ENCODE results near the gene YRDC. TPM values are rescaled to one million over a fixed set of nuclear protein-coding genes. Genes with fewer than 3 reads are reported as not detected.

The YRDC gene
- total RNA-seq, 1 donor from 2014 or later, result 22.1 TPM

DNA sequence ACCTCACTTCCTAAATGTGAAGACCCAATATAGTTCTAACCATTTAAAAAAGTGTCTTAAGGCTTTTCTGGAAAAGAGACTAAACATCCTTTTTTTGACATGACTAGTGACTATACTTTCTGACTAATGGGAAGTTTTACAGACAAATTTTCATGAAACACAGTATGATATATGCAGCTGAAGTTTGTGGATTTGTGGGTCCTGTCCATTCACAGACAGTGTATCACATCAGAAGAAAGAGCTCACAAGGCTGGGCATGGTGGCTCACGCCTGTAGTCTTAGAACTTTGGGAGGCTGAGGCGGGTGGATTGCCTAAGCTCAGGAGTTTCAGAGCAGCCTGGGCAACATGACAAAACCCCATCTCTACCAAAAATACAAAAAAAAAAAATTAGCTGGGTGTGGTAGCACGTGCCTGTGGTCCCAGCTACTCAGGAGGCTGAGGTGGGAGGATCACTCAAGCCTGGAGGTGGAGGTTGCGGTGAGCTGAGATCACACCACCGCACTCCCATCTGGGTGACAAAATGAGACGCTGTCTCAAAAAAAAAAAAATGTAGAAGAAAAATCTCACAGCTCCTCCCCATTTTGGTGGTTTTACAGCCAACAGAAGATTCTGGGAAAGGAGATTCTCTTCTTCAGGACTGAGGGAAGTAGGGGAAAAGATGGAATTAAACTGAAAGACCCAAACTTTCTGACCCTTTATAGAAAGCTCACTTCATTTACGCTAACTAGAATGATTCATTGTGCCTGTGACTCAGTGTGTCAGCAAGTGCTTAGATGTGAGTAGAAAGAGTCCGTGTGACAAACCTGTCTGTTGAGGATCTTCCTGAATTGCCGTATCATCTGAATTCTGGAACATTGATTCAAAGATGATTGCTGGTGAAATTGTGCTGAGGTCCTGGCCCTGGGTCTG lies 15.2 kb upstream of the YRDC start:
- DNase-seq (ENCODE audit: extremely low read depth, low read depth, low spot score), result no peak

DNA sequence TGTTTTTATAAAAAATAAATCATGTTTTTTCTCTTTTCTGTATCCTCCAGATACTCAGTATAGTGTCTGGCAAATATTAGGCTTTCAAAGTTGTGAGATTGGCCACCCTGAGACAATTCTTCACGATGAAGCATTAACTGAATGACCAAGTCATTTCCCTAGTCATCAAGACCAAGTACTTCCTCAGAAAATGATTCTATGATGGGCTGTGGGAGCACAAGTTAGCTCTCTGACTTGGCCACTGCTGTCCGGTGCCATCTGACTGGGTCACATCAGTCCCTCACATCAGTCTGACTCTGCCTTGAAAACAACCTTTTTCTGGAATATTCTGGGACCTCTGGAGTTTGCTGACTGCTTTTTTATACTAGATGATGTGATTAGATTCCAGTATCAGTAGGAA lies 13.5 kb upstream of the YRDC start:
- no peak for DNase-seq (ENCODE audit: extremely low read depth, low read depth, low spot score)

DNA sequence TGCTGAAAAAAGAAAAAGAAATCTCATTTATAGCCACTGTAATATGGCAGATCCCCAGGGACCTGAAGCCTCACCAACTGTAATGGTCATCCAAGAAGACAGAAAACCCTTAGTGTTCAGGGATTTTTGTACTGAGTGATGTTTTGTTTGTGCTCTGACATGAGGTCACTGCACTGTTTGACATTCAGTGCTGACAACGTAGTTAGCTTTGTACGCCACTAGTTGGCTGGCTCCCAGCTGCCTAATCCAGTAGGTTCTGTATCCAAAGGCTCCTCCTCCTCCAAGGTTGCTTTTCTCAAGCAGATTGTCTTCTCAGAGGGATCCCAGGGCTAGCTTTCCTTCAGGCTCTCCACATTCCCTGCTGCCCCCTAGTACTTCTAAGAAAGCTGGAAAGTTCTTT lies 9.5 kb upstream of the YRDC start:
- DNase-seq (ENCODE audit: extremely low read depth, low read depth, low spot score), result no peak

DNA sequence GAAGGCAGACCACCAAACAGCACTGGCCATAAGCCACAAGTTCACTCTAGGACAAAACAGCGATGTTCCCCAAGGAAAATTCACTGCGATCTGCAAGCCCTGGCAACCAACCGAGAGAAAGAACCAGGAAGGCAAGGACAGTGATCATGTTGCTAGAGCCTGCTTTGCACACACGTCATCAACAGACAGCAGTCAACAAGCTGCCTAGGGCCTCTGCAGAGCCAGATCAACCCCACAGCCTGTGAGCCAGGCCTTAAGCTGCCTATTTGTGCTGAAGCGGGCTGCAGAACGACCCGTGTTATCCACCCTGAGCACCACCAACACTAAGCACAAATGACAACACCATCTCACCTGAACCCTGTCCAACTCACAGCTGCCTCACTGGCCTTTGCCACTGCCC lies 6.2 kb upstream of the YRDC start:
- DNase-seq (ENCODE audit: extremely low read depth, low read depth, low spot score), result no peak

DNA sequence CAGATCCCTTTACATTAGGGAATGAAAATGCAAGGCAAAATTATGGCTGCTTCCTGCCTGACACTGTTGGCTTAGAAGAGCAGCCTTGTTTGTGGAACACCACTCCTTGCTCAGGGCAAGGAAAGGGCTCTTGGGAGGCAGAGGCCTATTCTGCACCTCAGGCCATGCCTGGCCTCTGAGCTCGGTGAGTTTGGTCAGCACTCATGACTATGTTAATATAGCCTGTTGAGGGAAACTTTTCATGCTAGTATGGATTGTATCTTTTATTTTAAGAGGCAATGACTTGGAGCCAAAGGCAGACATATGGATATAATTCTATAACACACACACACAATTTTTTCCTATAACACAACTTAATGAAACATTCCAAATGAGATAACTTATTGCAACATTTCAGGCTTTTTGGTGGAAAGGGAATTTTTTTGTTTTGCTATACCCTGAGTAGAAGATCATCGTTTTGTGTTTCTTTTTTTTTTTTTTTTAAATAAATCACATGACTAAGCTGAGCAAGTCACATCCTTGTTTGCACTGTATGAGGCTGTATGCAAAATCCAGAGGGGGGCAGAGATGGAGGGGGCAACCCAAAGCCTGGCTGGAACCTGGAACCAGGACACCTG lies 5.6 kb upstream of the YRDC start:
- no peak for DNase-seq (ENCODE audit: extremely low read depth, low read depth, low spot score)

DNA sequence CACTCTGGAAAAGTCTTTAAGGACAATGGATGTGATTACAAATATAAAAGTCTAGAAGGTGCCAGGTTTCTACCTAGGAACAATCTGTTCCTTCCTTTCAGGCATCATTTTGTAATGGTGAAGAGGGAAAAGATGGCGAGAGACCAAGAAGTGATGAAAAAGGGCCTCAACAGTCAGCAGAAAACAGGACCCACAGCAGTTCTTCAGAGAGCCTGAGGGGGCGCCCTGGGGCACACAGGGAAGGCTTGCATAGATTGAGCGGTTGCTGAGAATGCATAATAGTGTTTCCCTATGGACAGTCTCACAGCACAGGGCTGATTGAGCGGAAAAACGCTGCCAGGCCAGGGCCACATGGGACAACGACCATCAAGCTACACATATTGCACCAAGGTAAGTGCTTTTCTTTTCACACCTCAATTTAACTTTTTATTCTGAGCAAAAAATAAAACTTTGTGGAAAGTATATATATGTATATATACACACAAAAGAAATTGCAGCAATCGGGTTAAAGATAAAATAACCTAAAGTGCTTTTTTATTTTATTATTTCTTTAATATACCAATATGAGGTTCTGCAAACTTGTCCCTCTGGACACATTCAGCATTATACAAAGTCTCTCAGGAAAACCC lies 3.1 kb upstream of the YRDC start:
- no peak for DNase-seq (ENCODE audit: extremely low read depth, low read depth, low spot score)

DNA sequence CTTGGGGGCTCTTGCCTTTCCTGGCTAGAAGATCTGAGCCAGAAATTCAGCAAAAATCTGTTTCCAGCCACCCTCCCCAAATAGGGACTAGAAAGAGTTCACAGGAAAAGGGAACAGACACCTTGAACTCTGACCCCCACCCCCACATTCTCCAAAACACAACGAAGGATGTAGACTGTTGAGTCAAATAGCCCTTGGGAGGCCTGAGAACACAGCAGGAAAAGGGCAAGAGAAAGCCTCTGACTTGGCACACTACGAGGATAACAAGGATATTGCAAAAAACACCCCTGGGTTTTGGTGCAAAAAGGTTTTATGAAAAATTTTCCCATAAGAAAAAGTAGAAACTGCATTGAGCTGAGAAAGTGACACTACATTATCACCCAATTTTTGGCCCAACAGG lies 1.9 kb upstream of the YRDC start:
- DNase-seq (ENCODE audit: extremely low read depth, low read depth, low spot score), result no peak

DNA sequence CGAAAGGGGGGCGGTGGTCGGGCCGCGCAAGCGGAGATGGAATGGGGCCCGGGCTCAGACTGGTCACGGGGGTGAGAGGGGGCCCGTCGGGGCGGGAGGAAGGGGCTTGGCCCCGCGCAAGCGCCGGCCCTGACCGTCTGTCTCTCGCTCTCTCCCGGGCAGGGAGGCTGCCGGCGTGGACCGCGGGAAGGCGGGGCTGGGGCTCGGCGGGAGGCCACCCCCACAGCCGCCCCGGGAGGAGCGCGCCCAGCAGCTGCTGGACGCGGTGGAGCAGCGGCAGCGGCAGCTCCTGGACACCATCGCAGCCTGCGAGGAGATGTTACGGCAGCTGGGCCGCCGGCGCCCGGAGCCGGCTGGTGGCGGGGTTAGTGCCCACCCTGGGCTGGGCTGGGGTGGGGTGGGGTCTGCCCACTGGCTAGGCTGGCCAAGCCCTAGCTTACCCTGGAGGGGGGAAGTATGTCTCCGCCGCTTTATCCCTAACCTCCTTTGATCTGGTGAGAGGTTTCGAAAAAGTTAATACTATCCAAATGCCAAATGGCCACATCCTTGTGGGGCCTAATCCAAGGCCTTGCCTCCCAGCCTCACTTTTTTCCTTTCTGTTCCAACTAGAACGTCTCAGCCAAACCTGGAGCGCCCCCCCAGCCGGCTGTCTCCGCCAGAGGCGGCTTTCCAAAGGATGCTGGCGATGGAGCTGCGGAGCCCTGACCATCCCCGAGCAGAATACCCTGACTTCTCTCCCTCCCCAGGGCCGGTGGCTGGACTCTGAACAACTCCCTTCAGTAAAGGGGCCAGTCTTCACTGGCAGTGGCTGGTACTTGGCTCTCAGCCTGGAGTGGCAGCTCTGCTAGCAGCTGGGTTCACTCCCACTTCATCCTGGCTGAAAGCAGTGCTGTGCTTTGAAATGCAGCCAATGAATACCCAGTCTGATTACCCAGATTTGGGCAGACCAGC lies 636 bp upstream of the YRDC start:
- no peak for DNase-seq (ENCODE audit: extremely low read depth, low read depth, low spot score)

DNA sequence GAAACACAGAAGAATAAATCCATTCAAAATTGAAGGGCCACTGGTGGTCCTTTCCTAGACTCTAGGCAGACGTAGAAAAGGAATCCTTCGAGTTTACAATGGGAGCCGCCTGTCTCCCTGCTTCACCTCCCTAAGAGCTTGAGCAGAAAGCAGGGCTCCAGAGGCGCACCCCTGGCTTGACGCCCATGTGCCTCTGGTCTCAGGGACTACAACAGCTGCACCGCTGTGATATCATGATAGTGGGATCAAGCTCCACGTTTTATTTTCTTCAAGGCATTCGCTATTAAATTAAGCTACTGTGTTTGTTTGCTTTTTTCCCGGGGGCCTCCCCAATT lies 821 bp downstream of the YRDC start:
- DNase-seq (ENCODE audit: extremely low read depth, low read depth, low spot score), result no peak

DNA sequence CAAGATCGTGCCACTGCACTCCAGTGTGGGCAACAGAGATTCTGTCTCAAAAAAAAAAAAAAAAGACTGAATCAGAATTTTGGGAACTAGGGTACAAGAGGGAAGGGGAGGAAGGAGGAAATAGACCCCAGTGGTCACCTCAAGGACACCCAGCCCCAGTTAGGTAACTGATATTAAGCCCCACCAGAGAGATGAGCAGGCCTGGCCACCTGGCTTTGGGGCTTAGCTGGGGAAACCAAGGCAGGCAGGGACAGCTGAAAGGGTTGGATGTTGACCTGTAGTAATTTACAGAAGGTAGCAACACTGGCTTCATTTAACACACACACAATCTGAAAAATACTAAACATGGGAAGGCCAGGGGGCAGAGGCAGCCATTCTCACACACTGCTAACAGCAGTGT lies 5.6 kb downstream of the YRDC start:
- DNase-seq (ENCODE audit: extremely low read depth, low read depth, low spot score), result no peak

DNA sequence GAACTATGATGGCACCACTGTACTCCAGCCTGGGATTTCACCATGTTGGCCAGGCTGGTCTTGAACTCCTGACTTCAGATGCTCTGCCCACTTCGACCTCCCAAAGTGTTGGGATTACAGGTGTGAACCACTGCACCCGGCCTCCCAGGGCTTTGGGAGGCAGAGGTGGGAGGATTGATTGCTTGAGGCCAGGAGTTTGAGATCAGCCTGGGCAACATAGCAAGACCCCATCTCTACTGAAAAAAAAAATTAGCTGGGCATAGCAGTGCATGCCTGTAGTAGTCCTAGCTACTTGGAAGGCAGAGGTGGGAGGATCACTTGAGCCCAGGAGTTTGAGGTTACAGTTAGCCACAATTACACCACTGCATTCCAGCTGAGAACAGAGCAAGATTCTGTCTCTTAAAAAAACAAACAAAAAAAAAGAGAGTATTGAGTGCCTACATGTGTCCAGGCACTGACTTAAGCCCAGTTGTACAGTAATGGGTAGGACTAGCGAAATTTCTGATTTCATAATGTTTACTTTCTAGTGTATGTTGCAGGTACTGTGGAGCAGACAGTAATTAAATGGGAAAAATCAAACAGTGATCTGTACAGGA lies 10.2 kb downstream of the YRDC start:
- no peak for DNase-seq (ENCODE audit: extremely low read depth, low read depth, low spot score)

DNA sequence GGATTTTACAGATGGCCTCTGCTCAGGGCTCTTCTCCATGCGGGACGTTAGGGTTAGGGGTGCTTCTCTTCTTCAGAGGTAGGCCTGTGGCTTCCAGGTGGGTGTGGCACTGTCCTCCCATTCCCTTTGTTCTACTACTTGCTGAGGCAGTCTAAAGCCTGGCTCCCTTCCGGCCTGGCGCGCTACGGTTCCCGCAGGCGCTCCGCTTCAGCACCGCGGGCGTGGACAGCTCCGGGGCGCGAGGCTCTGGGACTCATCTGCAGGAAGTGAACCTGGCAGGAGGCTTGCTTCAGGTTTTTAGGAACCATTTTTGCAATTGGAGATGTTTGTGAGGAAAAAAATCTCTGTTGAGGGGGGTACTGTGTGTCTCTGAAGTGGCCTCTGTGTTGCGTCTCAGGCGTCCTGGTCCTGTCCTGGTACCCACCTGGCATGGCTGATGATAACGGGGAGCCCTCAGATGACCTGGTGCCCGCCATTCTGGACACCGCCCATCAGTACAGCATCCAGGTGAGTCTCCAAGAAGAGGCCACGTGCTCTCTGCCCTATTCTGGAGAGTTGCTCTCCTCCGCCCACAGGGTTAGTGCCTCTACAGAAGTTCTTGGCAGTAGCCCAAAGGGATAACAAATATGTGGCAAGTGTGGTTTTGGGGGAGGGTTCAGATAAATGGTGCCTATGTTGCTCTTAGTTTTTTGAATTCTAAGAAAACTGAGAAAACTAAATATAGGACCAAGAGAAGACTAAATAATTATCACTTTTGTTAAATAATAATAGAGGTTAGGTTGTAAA lies 12.5 kb downstream of the YRDC start:
- DNase-seq (ENCODE audit: extremely low read depth, low read depth, low spot score), result no peak

DNA sequence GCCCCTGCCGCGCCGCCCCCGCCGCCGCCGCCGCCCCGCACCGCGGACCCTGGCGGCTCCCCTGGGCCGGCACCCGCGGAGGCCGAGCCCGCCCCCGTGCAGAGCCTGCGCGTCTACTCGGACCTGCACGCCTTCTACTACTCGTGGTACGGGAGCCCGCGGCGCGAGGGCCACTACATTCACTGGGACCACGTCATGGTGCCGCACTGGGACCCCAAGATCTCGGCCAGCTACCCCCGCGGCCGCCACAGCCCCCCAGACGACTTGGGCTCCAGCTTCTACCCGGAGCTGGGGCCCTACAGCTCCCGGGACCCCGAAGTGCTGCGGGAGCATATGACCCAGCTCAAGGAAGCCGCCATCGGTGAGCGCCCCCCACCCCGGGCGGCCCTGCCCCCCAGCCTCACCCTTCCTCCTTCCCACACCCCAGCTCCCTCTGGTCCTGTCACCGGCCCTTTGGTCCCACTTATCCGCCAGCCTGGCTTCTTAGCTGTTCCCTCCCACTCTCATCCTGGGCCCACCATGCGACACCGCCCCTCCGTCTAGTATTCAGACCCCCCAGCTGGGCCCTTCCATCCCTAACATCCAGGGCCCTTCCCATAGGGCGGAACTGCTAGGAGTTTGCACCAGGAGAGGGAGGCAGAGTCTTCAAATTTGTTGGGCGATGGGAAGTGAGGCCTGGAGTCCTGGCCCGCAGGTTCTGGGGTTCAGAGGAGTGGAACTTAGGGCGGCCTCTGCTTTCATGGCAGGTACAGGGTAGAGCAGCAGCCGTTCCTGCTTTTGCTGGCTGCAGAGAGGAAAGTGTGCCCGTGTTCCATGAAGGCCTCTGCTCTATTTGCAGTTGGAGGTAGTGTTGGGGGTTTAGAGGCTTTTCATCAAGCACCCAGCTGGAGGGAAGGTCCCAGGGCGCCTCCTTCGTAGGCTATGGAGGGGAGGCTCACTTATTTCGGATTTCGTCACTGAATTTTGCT lies 13.4 kb downstream of the YRDC start:
- no peak for DNase-seq (ENCODE audit: extremely low read depth, low read depth, low spot score)

DNA sequence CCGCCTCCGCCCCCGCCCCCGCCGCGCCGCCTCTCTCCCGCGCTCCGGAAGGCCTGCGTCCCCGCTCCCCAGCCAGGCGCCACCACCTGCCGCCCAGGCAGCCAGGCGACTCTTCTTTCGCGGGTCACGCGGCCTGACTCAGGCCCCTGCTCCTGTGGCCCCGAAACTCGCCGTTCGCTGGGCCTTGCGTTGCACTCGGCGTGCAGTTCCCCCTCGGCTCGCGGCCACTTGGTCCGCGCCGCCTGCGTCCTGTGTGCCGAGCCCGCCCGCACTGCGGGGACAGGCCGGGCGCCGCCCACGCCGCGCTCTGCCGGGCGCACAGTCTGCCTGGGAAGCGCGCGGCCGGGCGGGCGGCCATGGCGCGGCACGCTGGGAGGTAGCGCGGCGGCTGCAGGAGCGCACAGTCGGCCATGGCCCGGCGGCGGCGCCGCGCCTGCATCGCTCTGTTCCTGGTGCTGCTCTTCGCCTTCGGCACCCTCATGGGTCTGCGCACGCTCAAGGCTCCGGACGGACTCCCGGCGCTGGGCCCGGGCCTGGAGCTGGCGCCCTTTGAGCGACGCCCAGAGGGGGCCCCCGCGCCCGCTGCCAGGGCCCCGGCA lies 14.1 kb downstream of the YRDC start, which contains the start of gene MANEAL:
Gene MANEAL (plus strand): TSS at position 75 of the 599 bp plus-strand sequence. CDS start 336 bp downstream, at position 411.
- DNase-seq (ENCODE audit: extremely low read depth, low read depth, low spot score), result no peak

DNA sequence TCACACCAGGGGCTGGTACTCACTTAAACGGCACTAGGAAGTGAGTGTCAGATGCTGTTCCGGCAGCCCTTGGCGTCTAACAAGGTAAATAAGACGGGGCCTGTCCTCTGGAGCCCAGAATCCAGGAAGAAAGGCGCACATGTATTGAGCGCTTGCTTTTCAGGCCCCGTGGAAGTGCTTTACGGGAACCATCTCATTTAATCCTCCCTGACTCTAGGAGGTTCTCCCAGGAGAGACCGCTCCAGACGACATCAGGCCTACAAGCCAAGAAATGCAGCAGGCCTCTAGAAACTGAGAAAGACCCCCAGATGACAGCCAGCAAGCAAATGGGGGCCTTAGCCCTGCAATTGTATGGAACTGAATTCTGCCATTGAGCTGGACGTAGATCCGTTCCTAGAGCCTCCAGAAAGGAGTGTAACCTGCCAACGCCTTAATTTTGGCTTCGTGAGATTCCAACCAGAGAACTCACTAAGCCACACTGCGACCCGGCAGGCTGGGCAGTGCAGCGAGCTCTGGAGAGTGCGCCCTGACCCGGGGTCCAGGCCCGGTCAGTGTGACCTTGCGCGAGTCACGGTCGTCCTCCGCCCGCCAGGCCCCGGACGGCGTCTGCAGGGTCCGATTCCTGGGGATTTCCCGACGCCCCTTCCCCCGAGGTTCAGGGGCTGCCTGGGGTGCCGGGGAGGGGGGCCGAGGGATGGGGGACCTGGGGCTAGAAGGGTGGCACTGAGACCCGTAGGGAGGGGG lies 14.9 kb downstream of the YRDC start:
- DNase-seq (ENCODE audit: extremely low read depth, low read depth, low spot score), result no peak

DNA sequence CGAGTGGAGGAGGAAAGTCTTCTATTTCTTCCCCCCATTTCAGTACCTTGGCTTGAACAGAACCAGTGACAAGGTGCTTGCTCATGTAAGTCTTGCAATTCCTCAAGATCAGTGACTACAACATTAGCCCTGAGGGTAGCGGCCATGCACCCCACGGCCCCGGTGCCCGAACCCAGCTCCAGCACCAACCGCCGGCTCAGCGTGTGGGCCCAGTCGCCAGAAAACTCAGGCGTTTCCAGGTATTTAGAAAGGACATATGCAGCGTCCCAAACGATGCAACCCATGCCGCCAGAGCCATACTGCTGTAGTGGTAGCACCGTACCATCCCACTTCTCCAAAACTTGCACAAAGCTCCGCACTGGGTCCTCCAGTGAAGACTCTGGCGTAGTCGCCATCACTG lies 25.5 kb downstream of the YRDC start:
- DNase-seq (ENCODE audit: extremely low read depth, low read depth, low spot score), result no peak

DNA sequence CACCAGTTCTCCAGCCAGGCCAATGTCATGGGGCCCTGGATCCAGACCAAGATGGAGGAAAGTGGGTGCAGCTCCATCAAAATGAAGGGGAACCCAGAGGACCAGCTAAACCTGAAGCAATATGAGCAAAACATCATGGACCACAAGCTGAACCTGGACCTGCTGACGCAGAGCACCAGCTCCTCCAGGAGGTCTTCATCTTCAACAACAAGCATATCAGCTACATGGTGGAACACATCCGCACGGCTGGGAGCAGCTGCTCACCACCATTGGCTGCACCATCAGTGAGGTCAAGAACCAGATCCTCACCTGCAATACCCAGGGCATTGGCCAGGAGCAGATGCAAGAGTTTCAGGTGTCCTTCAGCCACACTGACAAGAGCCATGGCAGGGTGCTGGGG lies 29.4 kb downstream of the YRDC start:
- no peak for DNase-seq (ENCODE audit: extremely low read depth, low read depth, low spot score)
